IMR-90 (cell line): Measurements from ENCODE around the gene PRAME.

ENCODE experiments used
- MAZ ChIP-seq: IDR thresholded peaks from 2 replicates; pipeline ENCODE4 v1.6.1; 2012; ENCODE audit warnings: low read depth, mild to moderate bottlenecking, low read length, improper control_type of control experiment, moderate library complexity, borderline replicate concordance
- POLR2A ChIP-seq: IDR thresholded peaks from 2 replicates; pipeline ENCODE4 v1.6.1; 2012; ENCODE audit warnings: mild to moderate bottlenecking, low read depth, low read length
- RAD21 ChIP-seq: IDR thresholded peaks from 2 replicates; pipeline ENCODE4 v1.6.1; 2012; ENCODE audit warnings: low read length, improper control_type of control experiment
- TF ChIP-seq, protein P1 (sequence below): conservative IDR thresholded peaks from 2 replicates; pipeline ENCODE4 v1.5.1; 2012; ENCODE audit warnings: mild to moderate bottlenecking, low read depth, low read length, improper control_type of control experiment

DNA sequence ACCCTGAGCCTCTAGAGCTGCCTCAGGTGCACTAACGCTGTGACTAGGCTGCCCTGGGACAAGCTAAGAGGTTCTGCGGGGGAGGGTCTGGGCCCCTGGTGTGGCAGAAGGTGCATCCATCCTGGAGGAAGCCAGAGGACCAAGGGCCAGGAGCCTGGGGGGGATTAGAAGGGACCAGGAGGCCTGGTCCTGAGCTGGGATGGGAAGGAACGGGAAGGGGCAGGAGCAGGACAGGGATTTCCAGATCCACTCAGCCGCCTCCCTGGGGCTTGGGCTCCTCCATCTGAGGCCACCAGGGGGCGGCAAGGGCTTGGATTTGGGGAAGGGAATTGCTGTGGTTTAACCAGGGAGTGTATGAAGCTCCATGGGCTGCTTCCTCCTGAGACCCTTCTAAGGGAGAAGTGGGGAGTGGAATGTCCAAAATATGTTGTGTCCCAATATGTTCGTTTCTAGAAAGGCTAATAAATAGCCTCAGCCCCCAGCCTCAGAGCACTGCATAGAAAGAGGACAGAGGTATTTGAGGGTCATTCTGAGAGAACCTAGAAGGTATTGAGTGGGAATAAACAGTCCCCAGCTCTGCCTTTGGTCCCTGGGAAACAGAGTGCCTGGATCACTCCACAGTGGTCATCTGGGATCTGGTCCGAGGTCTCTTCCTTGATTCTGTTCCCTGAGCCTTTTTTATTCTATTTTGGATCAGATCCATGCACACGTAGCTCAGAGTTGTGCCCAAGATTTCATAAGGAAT lies 17.4 kb upstream of the PRAME start:
- TF ChIP-seq, protein P1, sequence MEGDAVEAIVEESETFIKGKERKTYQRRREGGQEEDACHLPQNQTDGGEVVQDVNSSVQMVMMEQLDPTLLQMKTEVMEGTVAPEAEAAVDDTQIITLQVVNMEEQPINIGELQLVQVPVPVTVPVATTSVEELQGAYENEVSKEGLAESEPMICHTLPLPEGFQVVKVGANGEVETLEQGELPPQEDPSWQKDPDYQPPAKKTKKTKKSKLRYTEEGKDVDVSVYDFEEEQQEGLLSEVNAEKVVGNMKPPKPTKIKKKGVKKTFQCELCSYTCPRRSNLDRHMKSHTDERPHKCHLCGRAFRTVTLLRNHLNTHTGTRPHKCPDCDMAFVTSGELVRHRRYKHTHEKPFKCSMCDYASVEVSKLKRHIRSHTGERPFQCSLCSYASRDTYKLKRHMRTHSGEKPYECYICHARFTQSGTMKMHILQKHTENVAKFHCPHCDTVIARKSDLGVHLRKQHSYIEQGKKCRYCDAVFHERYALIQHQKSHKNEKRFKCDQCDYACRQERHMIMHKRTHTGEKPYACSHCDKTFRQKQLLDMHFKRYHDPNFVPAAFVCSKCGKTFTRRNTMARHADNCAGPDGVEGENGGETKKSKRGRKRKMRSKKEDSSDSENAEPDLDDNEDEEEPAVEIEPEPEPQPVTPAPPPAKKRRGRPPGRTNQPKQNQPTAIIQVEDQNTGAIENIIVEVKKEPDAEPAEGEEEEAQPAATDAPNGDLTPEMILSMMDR = peak; percentile 72
- no peak for TF ChIP-seq POLR2A
- TF ChIP-seq MAZ = no peak
- peak; percentile 52 for TF ChIP-seq RAD21
